Measurements from ENCODE around the gene TENT5A. TPM values are rescaled to one million over a fixed set of nuclear protein-coding genes. Genes with fewer than 3 reads are reported as not detected.

TENT5A gene
- polyA plus RNA-seq, 3 donors, result 9.1 to 28.9 (median 12.1) TPM

DNA sequence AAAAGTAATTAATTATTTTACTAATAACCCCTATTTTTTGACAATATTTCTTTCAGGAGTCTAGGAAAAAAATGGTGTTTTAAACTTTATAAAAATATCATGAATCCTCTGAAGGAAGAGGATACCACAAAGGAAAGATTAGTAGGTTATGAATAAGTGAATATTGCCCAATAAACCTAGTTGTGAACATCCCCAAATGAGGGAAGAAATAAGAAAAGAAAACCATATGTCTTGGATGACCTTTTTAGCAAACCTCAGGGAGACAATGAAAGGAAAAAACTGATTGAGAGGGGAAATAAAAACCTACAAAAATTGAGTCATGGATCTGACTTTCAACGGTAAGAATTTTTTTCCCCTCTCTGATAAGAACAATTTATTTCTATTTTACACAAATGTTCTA is 34.4 kb downstream of the TENT5A start:
- Histone ChIP-seq H3K4me2 (replicated peaks; ENCODE audit: extremely low read depth, low read length, poor library complexity, severe bottlenecking) (no peak overlapping the region), H3K9ac (ENCODE audit: insufficient read depth, low read length, poor library complexity, severe bottlenecking) (no peak overlapping the region), H3K79me2 (ENCODE audit: insufficient read depth, low read length) (no peaks in the 10 kb centered on the region), H3K36me3 (replicated peaks in 1 of 2; ENCODE audit: control insufficient read depth in 1 of 2, insufficient read depth in 2 of 2, low read length in 2 of 2) (no peaks in the 10 kb centered on the region), H3K9me3 (replicated peaks in 1 of 2; ENCODE audit: control insufficient read depth in 1 of 2, insufficient read depth in 1 of 2, low read length in 2 of 2) (no peaks in the 10 kb centered on the region), H3K4me3 (replicated peaks in 1 of 3; ENCODE audit: low read depth in 2 of 3, low read length in 3 of 3) (no peak overlapping the region), H3K27me3 (ENCODE audit: control insufficient read depth in 2 of 2, insufficient read depth in 2 of 2, low read length in 2 of 2) (no peaks in the 10 kb centered on the region), H4K20me1 (ENCODE audit: insufficient read depth, low read length) (no peaks in the 10 kb centered on the region), H3K27ac (ENCODE audit: low read depth in 1 of 2, low read length in 2 of 2) (no peak overlapping the region), H2AFZ (ENCODE audit: insufficient read depth, low read depth, low read length, poor library complexity, severe bottlenecking) (no peak overlapping the region), H3K4me1 (ENCODE audit: control insufficient read depth in 1 of 2, insufficient read depth in 2 of 2, low read length in 2 of 2) (no peaks in the 10 kb centered on the region)
- Mint-ChIP-seq H3K27ac (no peak overlapping the region), H3K4me3 (no peak overlapping the region), H3K27me3 (ENCODE audit: low read depth in 3 of 3) (no peaks in the 10 kb centered on the region), H3K9me3 (peaks cover 0 to 3% (median 0%) of the 10 kb centered on the region in 7 donors), H3K36me3 (peaks cover 0 to 4% of the 10 kb centered on the region in 2 donors), H3K4me1 (peaks cover 15% of the 10 kb centered on the region)
- intact Hi-C loops (cut with micrococcal nuclease), result no loop called here
- no CpG with 5 or more reads among the region's 1 CpG for WGBS (ENCODE audit: insufficient coverage)
- TF ChIP-seq, protein P1, sequence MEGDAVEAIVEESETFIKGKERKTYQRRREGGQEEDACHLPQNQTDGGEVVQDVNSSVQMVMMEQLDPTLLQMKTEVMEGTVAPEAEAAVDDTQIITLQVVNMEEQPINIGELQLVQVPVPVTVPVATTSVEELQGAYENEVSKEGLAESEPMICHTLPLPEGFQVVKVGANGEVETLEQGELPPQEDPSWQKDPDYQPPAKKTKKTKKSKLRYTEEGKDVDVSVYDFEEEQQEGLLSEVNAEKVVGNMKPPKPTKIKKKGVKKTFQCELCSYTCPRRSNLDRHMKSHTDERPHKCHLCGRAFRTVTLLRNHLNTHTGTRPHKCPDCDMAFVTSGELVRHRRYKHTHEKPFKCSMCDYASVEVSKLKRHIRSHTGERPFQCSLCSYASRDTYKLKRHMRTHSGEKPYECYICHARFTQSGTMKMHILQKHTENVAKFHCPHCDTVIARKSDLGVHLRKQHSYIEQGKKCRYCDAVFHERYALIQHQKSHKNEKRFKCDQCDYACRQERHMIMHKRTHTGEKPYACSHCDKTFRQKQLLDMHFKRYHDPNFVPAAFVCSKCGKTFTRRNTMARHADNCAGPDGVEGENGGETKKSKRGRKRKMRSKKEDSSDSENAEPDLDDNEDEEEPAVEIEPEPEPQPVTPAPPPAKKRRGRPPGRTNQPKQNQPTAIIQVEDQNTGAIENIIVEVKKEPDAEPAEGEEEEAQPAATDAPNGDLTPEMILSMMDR (IDR thresholded peaks at IDR 0.05), result no peak
- DNase-seq, result no peak

DNA sequence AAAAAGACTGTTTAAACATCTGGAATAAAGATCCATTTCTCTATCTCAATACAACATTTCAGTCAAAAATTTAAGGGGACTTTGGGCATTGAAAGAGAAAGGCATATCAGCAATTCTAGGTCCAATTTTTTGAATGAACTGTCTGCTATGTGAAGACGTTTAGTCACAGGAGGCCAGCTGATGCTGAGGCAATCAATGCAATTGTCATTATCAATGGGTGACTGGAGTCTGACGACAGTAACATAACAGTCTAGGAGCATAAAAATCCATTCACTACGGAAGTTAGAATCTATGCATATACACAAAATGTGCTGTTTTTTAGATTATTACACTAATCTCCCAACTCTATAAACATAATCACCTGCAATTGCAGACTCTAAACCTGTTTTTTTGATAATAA is 37.8 kb downstream of the TENT5A start:
- H3K9me3 ChIP-seq (replicated peaks in 1 of 2; ENCODE audit: control insufficient read depth in 1 of 2, insufficient read depth in 1 of 2, low read length in 2 of 2), result no peaks in the 10 kb centered on the region
- H2AFZ ChIP-seq (ENCODE audit: insufficient read depth, low read depth, low read length, poor library complexity, severe bottlenecking), result no peak overlapping the region
- no peaks in the 10 kb centered on the region for H3K79me2 ChIP-seq (ENCODE audit: insufficient read depth, low read length)
- H3K4me1 Mint-ChIP-seq, result peaks cover 9% of the 10 kb centered on the region
- H3K4me3 ChIP-seq (replicated peaks in 1 of 3; ENCODE audit: low read depth in 2 of 3, low read length in 3 of 3), result no peak overlapping the region
- no peak overlapping the region for H3K27ac ChIP-seq (ENCODE audit: low read depth in 1 of 2, low read length in 2 of 2)
- no peaks in the 10 kb centered on the region for H3K27me3 Mint-ChIP-seq (ENCODE audit: low read depth in 3 of 3)
- H3K4me1 ChIP-seq (ENCODE audit: control insufficient read depth in 1 of 2, insufficient read depth in 2 of 2, low read length in 2 of 2), result no peaks in the 10 kb centered on the region
- peaks cover 0 to 3% (median 3%) of the 10 kb centered on the region in 7 donors for H3K9me3 Mint-ChIP-seq
- TF ChIP-seq, protein P1 (IDR thresholded peaks at IDR 0.05), result no peak
- peaks cover 8% of the 10 kb centered on the region in 2 donors for H3K36me3 Mint-ChIP-seq
- no peak overlapping the region for H3K9ac ChIP-seq (ENCODE audit: insufficient read depth, low read length, poor library complexity, severe bottlenecking)
- intact Hi-C loops (cut with micrococcal nuclease), result no loop called here
- no peaks in the 10 kb centered on the region for H3K36me3 ChIP-seq (replicated peaks in 1 of 2; ENCODE audit: control insufficient read depth in 1 of 2, insufficient read depth in 2 of 2, low read length in 2 of 2)
- H3K4me3 Mint-ChIP-seq, result no peak overlapping the region
- H3K4me2 ChIP-seq (replicated peaks; ENCODE audit: extremely low read depth, low read length, poor library complexity, severe bottlenecking), result no peak overlapping the region
- DNase-seq, result no peak
- H3K27ac Mint-ChIP-seq, result no peak overlapping the region
- H4K20me1 ChIP-seq (ENCODE audit: insufficient read depth, low read length), result no peaks in the 10 kb centered on the region
- no peaks in the 10 kb centered on the region for H3K27me3 ChIP-seq (ENCODE audit: control insufficient read depth in 2 of 2, insufficient read depth in 2 of 2, low read length in 2 of 2)
- WGBS (ENCODE audit: insufficient coverage), result 100% methylated on average over 1 of the region's 3 CpGs

All from CD14-positive monocyte (primary cell).